Natural killer cell treated with Interleukin-12 subunit alpha and Interleukin-12 subunit beta and Interleukin-15 and Interleukin-18, amount 100 ng/mL, for 72 hours (primary cell): ENCODE measurements around the gene ACAP1. TPM values are rescaled to one million over a fixed set of nuclear protein-coding genes. Genes with fewer than 3 reads are reported as not detected.

ENCODE experiments used
- ATAC-seq, 2 donors: fragments of 150-1000 bp; cut with Tn5 transposase in 1 of 2; sonication (Bioruptor Pico), chemical (Tn5 transposase) in 1 of 2; 2 replicates each; pipeline ENCODE4 v1.10.0; 2021
- DNase-seq: peaks from one replicate; pipeline ENCODE4 v3.0.0; 2022; ENCODE audit warnings: low spot score
- H3K27ac Mint-ChIP-seq, 2 donors: 1 replicate in 1 of 2; 2 replicates in 1 of 2; pipeline ENCODE4 v1.8.0; 2022; ENCODE audit warnings: mixed read lengths in 2 of 2, mild to moderate bottlenecking in 1 of 2, moderate library complexity in 1 of 2
- H3K27me3 Mint-ChIP-seq, 2 donors: 1 replicate in 1 of 2; 2 replicates in 1 of 2; pipeline ENCODE4 v1.8.0; 2022; ENCODE audit warnings: mixed read lengths in 2 of 2
- H3K36me3 Mint-ChIP-seq: one replicate; pipeline ENCODE4 v1.8.0; 2022; ENCODE audit warnings: mixed read lengths
- H3K4me1 Mint-ChIP-seq, 2 donors: 1 replicate in 1 of 2; 2 replicates in 1 of 2; pipeline ENCODE4 v1.8.0; 2022; ENCODE audit warnings: low read depth in 2 of 2, mixed read lengths in 2 of 2, mild to moderate bottlenecking in 1 of 2
- H3K4me3 Mint-ChIP-seq: one replicate; pipeline ENCODE4 v1.8.0; 2022; ENCODE audit warnings: mixed read lengths
- H3K9me3 Mint-ChIP-seq: 2 replicates; pipeline ENCODE4 v1.8.0; 2022; ENCODE audit warnings: mixed read lengths
- total RNA-seq, 2 donors: library from RNA; stranded (reverse); gene quantifications; one replicate each; pipeline ENCODE4 v1.2.3, GENCODE V29; 2022

The ACAP1 gene
- total RNA-seq, 2 donors from 2014 or later, result 240 to 419 TPM

GRCh38 chr17:7346761-7347614, 10.7 kb downstream of the ACAP1 start:
- Mint-ChIP-seq H3K27ac (no peak overlapping the region), H3K4me1 (peaks cover 10 to 18% of the 10 kb centered on the region in 2 donors), H3K4me3 (no peak overlapping the region), H3K9me3 (no peaks in the 10 kb centered on the region), H3K36me3 (peaks cover 5% of the 10 kb centered on the region), H3K27me3 (no peaks in the 10 kb centered on the region)
- DNase-seq (no peak), ATAC-seq (no peak)

- Mint-ChIP-seq H3K27me3 (no peaks in the 10 kb centered on the region), H3K4me3 (no peak overlapping the region), H3K9me3 (no peaks in the 10 kb centered on the region), H3K4me1 (peaks cover 16 to 25% of the 10 kb centered on the region in 2 donors), H3K27ac (no peak overlapping the region), H3K36me3 (peaks cover 5% of the 10 kb centered on the region)
- ATAC-seq (no peak), DNase-seq (no peak)
Observed at GRCh38 chr17:7347630-7348477, 11.5 kb downstream of the ACAP1 start.

- DNase-seq (no peak), ATAC-seq (no peak)
- Mint-ChIP-seq H3K4me1 (peaks cover 18 to 26% of the 10 kb centered on the region in 2 donors), H3K27me3 (no peaks in the 10 kb centered on the region), H3K36me3 (peaks cover 5% of the 10 kb centered on the region), H3K9me3 (no peaks in the 10 kb centered on the region), H3K27ac (peak overlapping the region in 1 of 2 donors; percentile 57), H3K4me3 (no peak overlapping the region)
Observed at GRCh38 chr17:7348478-7349242, 12.3 kb downstream of the ACAP1 start.

- peak; percentile 91 to 93 for ATAC-seq
- no peaks in the 10 kb centered on the region for H3K27me3 Mint-ChIP-seq
- peak within 1 kb of the TSS; percentile 95 for H3K4me3 Mint-ChIP-seq
- no peaks in the 10 kb centered on the region for H3K9me3 Mint-ChIP-seq
- no peaks in the 10 kb centered on the region for H3K36me3 Mint-ChIP-seq
- peak within 1 kb of the TSS; percentile 84 to 91 for H3K27ac Mint-ChIP-seq
- DNase-seq, result peak; percentile 94
- H3K4me1 Mint-ChIP-seq, result peaks cover 17 to 41% of the 10 kb centered on the region in 2 donors
Observed at GRCh38 chr17:7351665-7352502, 15.6 kb downstream of the ACAP1 start, which contains the start of gene KCTD11. Gene KCTD11, plus strand, starts transcription at chr17:7352162.

GRCh38 chr17:7352503-7352889, 16.2 kb downstream of the ACAP1 start:
- Mint-ChIP-seq H3K27ac (peak overlapping the region; percentile 84 to 91), H3K4me3 (peak overlapping the region; percentile 95), H3K4me1 (peaks cover 17 to 41% of the 10 kb centered on the region in 2 donors), H3K27me3 (no peaks in the 10 kb centered on the region), H3K36me3 (no peaks in the 10 kb centered on the region), H3K9me3 (no peaks in the 10 kb centered on the region)
- DNase-seq, result no peak
- ATAC-seq, result no peak

- H3K27me3 Mint-ChIP-seq, result no peaks in the 10 kb centered on the region
- ATAC-seq, result no peak
- no peaks in the 10 kb centered on the region for H3K36me3 Mint-ChIP-seq
- H3K9me3 Mint-ChIP-seq, result no peaks in the 10 kb centered on the region
- peaks cover 17 to 41% of the 10 kb centered on the region in 2 donors for H3K4me1 Mint-ChIP-seq
- peak overlapping the region; percentile 84 to 91 for H3K27ac Mint-ChIP-seq
- peak overlapping the region; percentile 95 for H3K4me3 Mint-ChIP-seq
- DNase-seq, result no peak
Observed at GRCh38 chr17:7352910-7353635, 16.7 kb downstream of the ACAP1 start.

- no peak for ATAC-seq
Observed at GRCh38 chr17:7354262-7354843, 18.0 kb downstream of the ACAP1 start.

GRCh38 chr17:7355053-7355452, 18.7 kb downstream of the ACAP1 start, which contains the start of gene TMEM95:
Gene TMEM95, plus strand, starts transcription at chr17:7355156. Its CDS starts 49 bp downstream, at chr17:7355205.
- Mint-ChIP-seq H3K27ac (peak within 1 kb of the TSS; percentile 41 to 58), H3K36me3 (no peaks in the 10 kb centered on the region), H3K4me1 (peaks cover 17 to 30% of the 10 kb centered on the region in 2 donors), H3K9me3 (no peaks in the 10 kb centered on the region), H3K27me3 (no peaks in the 10 kb centered on the region), H3K4me3 (no peak within 1 kb of the TSS)
- ATAC-seq (no peak), DNase-seq (no peak)

More at GRCh38 chr17:7354262-7354843, 18.0 kb downstream of the ACAP1 start:
- H3K9me3 Mint-ChIP-seq, result no peaks in the 10 kb centered on the region
- peak overlapping the region; percentile 41 to 58 for H3K27ac Mint-ChIP-seq
- no peak for DNase-seq
- no peaks in the 10 kb centered on the region for H3K36me3 Mint-ChIP-seq
- H3K27me3 Mint-ChIP-seq, result no peaks in the 10 kb centered on the region
- H3K4me3 Mint-ChIP-seq, result no peak overlapping the region
- H3K4me1 Mint-ChIP-seq, result peaks cover 17 to 32% of the 10 kb centered on the region in 2 donors

- Mint-ChIP-seq H3K4me3 (no peak overlapping the region), H3K27ac (no peak overlapping the region), H3K27me3 (no peaks in the 10 kb centered on the region), H3K9me3 (no peaks in the 10 kb centered on the region), H3K4me1 (peaks cover 17 to 30% of the 10 kb centered on the region in 2 donors), H3K36me3 (no peaks in the 10 kb centered on the region)
- ATAC-seq, result no peak
- DNase-seq, result no peak
Observed at GRCh38 chr17:7355573-7355972, 19.2 kb downstream of the ACAP1 start.

GRCh38 chr17:7356072-7356549, 19.8 kb downstream of the ACAP1 start:
- Mint-ChIP-seq H3K27ac (no peak overlapping the region), H3K9me3 (no peaks in the 10 kb centered on the region), H3K4me3 (no peak overlapping the region), H3K4me1 (peaks cover 17 to 27% of the 10 kb centered on the region in 2 donors), H3K36me3 (no peaks in the 10 kb centered on the region), H3K27me3 (no peaks in the 10 kb centered on the region)
- DNase-seq, result peak; percentile 88
- peak; percentile 54 to 66 for ATAC-seq

- Mint-ChIP-seq H3K27ac (no peak overlapping the region), H3K9me3 (no peaks in the 10 kb centered on the region), H3K36me3 (no peaks in the 10 kb centered on the region), H3K4me1 (peaks cover 17 to 24% of the 10 kb centered on the region in 2 donors), H3K4me3 (no peak overlapping the region), H3K27me3 (no peaks in the 10 kb centered on the region)
- DNase-seq (no peak), ATAC-seq (no peak)
Observed at GRCh38 chr17:7356756-7357155, 20.4 kb downstream of the ACAP1 start.

- no peaks in the 10 kb centered on the region for H3K27me3 Mint-ChIP-seq
- no peaks in the 10 kb centered on the region for H3K9me3 Mint-ChIP-seq
- H3K27ac Mint-ChIP-seq, result no peak overlapping the region
- H3K36me3 Mint-ChIP-seq, result no peaks in the 10 kb centered on the region
- H3K4me3 Mint-ChIP-seq, result no peak overlapping the region
- H3K4me1 Mint-ChIP-seq, result peaks cover 15 to 22% of the 10 kb centered on the region in 2 donors
- no peak for DNase-seq
- no peak for ATAC-seq
Observed at GRCh38 chr17:7357381-7357780, 21.1 kb downstream of the ACAP1 start.
